HTR-8/SVneo (cell line): Measurements from ENCODE around the gene GPR78.
"Not testable (repeated sequence)": the region's sequence is repeated elsewhere in the genome, so short reads cannot be mapped to it uniquely, and the experiment has no call there.

Experiments used
- DNase-seq: peaks from one replicate; pipeline ENCODE4 v3.0.0; 2011; ENCODE audit warnings: low spot score, mixed read lengths; ENCODE audit not compliant: insufficient read length
- FAIRE-seq: peaks from 2 replicates; lab custom pipeline; 2011; peaks lifted over from hg19 to GRCh38; lab: Jason Lieb, UNC

Gene GPR78

DNA sequence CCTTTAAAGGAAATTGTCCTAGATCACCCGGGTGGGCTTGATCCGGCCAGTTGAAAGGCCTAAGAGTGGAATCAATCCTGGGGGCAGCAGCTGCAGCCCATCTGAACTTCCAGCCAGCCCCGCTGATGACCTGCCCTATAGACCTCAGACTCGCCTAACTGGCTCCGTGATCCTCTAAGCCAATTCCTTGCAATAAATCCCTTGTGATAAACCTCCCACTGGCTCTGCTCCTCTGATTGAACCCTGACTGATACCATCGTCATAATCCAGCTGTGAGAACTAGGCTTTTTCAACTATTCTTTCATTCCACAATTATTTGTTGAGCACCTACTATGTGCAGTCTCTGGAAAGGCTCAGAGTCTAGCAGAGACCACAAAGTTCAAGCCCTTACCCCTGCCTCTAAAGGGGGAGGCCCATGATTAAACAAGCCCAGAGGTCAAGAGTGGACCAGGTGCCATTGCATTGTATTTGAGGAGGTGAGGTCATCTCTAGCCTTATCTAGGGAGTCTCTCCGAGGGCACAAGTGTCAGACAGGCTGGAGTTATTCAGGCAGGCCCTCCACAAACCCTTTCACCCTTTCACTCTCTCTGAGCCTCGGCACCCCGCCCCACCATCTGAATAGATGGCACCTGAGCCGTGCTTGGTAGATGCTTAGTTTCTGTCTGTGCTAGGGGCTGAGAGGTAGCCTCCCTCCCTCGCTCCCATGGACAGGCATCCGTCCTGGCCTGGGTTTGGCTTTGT, 20.5 kb upstream of the GPR78 start:
- FAIRE-seq (no peak), DNase-seq (no peak)

DNA sequence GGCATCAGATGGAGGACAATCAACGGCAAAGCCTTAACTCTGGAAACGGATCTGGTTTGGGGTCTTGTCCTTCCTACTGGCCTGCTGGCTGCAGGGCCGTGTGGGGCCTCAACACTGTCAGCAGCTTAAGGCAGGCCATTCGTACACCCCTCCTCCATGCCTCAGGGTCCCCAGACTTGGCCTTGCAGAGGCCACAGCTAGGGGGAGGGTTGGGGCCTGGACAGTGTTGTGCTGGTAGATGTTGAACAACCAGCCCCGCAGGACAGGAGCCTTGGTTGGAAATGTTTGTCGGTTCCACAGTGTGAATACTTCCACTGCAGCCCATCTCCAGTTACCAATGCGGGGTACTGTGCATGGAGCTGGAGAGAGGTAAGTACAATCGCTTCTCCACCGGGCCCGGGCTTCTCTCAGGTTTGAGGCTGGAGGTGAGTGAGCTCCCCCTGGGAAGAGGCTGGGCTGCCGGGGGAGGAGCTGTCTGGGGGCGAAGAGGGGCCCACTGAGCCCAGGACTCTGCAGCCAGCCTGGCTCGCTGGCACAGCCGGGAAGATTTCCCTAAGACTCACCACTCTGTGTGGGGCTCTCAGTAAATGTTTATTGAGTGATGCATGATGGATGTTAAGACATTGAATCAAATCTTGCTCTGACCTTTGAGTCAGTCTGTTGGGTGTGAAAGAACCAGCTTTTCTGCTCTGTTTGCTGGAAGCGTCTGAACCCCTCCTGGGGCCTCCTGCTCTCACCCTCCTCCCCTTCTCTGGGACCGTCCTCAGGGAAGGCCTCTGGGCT, 19.7 kb upstream of the GPR78 start:
- FAIRE-seq (peak; percentile 4), DNase-seq (no peak)

DNA sequence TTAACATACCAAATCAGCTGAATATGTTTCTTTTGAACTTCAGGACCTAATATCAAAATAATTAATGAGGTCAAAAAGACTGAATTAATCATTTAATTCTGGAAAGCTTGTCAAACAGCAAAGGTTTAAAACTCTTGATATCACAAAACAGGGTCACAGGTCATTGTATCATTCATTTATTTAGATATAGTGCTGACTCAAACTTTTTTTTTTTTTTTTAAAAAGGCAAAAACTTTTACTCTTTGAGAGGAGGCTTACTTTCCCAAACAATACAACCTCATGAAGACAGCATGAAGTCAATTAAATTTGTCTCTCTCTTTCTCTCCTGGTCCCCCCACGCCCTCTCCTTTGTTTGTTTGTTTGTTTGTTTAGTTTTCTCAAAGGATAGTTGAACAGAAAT, 15.6 kb upstream of the GPR78 start:
- FAIRE-seq (no peak), DNase-seq (no peak)

DNA sequence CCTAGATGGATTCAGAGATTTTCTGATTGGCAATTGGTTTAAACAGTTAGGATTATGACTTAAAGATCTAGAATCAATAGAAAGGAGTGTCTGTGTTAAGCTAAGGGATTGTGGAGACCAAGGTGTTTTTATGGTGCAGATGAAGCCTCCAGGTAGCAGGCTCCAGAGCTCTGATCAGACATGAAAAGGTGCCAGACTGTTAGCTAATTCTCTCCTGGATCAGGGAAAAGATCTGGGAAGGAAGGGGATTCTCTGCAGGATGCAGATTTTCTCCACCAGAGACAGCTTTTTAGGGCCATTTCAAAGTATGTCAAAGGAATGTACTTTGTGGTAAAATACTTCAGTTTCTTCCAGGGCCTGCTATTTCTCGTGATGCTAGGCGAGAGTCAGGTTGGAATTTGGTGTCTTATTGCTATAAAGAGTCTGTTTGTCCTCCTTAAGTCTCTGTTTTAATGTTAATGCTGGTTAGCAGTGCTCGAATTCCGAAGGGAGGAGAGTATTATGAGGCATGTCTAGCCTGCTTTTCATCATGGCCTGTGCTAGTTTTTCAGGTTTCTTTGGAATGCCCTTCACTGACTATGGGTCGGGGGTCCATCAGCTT, 12.0 kb upstream of the GPR78 start:
- no peak for FAIRE-seq
- no peak for DNase-seq

DNA sequence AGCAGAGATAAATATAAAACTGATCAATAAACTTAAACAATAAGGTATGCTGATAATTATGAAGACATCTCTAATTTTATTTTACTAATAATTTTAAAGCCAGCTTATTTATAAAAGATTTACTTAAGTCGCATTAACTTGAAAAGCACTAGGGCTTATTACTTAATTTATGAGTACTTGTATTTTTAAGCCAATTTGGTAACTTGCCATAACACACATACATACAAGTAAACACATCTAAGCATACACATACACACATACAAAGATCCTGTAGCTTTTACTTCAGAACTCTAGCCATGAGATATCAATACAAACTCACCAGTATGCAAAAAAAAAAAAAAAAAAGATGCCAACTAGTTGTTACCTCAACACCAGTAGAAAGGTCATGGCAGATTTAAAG, 10.0 kb upstream of the GPR78 start:
- no peak for FAIRE-seq
- DNase-seq = no peak

DNA sequence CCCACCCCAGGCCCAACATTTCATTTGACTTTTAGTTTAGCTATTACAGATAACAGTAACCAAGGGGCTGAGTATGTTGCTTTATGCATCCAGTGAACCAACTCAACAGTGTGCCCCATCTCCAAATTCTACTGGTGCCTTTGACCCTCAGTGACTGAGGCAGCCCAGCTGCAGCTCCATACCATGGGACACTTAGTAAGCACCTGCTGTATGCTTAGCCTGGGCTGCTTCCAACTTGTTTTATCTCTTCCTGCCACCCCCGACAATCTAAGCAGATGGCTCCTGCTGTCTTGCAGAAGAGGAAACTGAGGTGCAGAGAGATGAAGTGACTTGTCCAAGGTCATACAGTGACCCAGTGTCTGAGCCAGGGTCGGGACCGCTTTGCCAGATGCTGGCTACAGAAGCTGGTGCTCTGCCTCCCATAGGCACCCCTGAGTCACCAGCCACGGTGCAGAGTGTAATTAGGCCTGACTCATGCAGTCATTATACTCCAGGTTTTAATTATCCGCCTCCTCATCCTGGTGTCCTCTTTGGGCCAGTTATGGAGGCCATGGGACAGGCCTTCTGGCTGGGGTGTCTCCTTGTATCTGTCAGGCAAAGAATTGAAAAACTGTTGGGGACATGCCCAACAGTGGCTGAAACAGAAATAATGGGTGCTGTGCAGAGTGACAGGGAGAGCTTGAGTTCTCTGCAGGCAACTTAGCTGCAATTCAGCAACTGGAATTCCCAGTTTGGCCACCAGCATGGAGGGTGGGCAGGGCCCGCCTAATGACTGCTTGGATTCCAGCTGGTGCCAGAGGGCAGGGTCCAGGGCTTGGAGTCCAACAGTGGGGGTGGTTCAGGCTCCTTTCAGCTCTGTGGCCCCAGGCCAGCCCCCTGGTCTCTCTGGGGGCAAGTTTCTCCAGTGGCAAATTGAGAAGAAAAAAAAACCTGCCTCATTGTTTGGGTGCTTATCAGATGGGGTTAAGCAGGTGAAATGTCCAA, 8.2 kb upstream of the GPR78 start:
- FAIRE-seq (no peak), DNase-seq (no peak)

DNA sequence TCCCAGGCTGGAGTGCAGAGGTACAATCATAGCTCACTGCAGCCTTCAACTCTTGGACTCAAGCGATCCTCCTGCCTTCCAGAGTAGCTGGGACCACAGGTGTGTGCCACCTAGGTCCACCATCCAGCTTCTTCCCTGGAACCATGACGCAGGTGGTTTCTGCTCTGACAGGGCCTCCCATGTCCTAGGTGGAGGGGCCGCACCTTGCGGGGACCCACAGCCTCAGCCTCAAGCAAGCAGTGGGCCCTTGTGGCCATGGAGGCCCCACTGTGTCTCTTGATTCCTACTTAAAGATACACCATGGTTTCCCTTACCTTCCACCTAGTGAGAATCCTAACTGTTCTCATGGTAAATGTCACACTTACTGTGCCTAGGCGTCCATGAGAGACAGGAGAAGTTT, 6.9 kb upstream of the GPR78 start:
- DNase-seq = no peak
- no peak for FAIRE-seq

DNA sequence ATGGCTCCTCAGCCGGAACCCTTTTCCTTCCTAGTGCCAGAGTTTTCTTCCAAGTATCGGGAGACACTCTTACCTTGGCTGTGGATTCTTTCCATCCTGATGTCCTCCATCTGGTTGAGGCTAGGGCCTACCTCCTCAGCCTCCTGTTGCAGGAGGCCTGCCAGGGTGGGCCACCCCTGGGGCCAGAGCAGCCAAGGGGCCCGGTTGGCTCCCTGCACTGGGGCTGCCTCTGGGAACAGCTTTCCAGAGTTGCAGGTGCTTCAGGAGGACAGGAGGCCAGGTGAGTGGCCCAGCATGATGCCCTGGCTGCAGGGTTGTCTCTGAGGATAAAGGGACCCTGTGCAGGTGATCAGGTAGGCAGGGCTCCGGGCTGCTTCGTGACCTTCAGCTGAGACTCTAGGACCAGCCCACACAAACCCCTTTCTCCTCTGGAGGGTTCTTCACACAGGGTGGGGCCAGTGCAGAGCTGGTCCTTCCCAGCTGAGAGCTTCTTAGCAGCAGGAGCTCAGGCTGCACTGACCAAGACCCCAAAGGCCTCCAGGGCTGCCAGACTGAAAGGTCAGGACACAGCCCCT, 5.3 kb upstream of the GPR78 start:
- DNase-seq (no peak), FAIRE-seq (no peak)

DNA sequence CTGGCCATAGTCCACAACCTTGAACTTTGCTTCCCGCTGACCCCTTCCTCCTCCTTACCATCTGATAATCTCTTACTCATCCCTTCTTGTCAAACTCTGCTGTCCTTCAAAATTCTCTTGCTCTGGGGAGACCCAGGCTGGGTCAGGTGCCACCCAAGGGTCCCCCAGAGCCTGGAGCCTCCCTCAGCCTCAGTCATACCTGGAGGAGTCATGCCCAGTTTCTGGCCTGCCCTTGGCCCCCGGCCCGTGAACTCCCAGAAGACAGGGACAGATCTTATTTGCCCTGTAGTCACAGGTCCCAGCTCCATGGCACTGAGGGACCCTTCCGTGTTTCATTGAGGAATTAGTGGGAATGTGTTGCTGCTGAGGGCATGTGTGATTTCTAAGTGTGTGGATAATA, 4.7 kb upstream of the GPR78 start:
- FAIRE-seq = no peak
- DNase-seq = no peak

DNA sequence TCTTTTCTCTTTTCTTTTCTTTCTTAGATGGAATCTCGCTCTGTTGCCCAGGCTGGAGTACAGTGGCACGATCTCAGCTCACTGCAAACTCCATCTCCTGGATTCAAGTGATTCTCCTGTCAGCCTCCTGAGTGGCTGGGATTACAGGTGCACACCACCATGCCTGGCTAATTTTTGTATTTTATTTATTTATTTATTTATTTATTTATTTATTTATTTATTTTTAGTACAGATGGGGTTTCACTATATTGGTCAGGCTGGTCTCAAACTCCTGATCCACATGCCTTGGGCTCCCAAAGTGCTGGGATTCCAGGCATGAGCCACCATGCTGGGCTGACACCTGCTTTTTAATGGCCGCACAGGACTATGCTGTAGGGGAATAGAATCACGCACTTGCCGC, 3.6 kb upstream of the GPR78 start:
- FAIRE-seq, DNase-seq: not testable (repeated sequence)

DNA sequence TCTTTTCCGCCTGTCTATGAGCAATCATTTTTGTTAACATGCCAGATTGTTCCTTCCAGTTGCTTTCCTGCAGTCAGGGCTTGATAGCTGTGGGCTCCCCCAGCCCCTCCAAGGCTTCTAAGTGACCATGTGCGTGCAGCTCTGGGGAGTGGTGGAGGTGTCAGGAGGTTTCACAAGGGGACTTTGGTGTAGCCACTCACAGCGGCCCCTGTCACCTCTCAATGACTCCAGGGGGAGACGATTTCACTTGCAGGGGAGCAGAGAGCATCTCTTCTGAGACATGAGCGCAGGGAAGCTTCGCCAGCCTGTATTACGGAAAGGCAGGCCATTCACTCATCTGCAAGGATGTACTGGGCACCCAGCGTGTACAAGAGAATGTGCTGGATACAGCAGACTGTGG, 3.1 kb upstream of the GPR78 start:
- FAIRE-seq (no peak), DNase-seq (no peak)

DNA sequence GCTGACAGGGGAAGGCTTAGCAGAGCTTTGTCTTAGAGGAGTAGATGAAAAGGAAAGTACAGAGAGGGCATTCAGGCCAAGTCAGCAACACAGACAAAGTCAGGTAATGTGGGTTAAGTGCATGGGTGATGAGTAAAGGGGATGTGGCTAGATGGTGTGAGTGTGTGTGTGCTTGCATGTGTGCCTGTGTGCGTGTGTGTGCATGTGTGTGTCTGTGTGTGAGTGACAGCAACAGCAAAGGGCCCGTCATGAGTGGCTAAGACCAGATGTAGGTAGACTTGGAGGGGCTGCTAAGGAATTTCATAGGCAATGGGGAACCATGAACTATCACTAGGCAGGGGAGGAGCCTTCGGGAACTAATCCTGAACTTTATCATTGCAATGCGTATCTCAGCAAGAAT, 2.2 kb upstream of the GPR78 start:
- DNase-seq (no peak), FAIRE-seq (no peak)

DNA sequence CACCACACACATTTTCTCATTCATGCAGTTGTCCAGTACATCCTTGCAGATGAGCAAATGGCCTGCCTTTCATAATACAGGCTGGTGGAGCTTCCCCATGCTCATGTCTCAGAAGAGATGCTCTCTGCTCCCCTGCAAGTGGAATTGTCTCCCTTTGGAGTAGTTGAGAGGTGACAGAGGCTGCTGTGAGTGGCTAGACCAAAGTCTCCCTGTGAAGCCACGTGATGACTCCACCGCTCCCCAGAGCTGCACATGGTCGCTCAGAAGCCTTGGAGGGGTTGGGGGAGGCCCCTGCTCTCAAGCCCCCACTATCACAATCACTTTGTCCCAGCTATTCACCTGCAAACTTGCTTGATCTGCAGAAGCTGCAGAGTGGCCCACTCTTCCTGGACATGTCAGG, 1.5 kb upstream of the GPR78 start:
- FAIRE-seq (no peak), DNase-seq (no peak)

DNA sequence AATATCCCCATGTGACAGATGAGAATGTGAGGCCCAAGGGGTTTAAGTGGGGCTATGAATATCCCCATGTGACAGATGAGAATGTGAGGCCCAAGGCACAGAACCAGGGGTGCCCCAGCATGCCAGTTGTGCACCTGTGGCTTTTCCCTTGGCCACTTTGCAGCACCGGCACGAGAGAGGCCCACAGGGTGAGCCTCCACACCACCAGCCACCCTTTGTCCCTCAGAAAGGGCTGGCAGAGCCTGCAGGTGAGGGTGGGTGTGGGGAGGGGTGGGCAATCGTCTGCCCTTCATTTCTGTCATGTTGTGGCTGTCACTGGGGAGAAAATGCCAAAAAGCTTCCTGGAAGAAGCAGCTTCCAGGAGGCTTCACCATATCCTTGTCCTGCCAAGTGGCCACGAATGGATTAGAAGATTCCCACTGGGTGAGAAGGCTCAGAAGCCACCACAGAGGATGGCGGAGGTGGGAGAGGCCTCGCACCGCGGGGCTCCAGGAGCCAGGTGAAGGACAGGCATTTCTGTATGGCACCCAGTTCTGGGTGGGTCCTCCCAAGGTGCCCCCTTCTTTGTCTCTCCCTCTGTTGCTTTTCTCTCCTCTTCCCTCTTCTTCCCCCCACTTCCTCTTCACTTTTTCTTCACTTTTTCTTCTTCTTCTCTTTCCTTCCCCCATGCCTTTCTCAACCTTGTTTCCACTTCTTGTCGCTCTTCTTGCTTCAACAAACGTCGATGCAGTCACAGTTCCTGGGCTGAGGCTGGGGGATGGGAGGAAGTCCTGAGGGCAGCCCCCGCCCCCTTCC, 469 bp upstream of the GPR78 start:
- DNase-seq (no peak), FAIRE-seq (no peak)

DNA sequence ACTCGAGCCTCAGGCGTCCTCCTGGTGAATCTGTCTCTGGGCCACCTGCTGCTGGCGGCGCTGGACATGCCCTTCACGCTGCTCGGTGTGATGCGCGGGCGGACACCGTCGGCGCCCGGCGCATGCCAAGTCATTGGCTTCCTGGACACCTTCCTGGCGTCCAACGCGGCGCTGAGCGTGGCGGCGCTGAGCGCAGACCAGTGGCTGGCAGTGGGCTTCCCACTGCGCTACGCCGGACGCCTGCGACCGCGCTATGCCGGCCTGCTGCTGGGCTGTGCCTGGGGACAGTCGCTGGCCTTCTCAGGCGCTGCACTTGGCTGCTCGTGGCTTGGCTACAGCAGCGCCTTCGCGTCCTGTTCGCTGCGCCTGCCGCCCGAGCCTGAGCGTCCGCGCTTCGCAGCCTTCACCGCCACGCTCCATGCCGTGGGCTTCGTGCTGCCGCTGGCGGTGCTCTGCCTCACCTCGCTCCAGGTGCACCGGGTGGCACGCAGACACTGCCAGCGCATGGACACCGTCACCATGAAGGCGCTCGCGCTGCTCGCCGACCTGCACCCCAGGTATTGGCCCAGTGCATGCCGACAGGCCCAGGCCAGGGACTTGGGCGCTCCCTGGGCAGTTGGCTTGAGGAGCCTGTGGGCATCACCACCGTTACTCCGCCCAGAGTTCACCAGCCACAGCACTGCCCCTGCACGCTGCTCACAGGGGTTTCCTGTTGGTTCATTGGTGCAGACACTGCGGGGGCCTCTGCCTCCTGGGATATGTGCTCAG, 1.1 kb downstream of the GPR78 start:
- no peak for DNase-seq
- no peak for FAIRE-seq

DNA sequence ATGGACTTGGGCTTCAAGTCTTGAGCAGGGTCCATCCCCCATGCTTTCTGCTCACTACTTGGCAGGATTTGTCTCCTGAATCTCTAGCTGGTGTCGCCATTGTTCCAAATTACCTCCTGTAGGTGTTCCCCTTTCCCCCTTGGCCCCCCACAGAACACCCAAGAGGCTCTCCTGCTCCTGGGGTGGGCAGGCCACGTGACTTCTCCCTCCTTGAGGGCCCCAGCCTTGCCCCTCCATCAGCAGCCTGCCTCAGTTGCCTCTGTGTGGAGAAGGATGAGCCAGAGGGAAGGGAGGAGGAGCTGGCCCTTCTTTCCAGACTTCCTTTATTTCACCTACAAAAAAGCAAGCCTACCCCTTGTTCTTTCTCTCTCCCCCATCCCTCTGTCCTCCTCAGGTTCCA, 1.8 kb downstream of the GPR78 start:
- DNase-seq (no peak), FAIRE-seq (no peak)

DNA sequence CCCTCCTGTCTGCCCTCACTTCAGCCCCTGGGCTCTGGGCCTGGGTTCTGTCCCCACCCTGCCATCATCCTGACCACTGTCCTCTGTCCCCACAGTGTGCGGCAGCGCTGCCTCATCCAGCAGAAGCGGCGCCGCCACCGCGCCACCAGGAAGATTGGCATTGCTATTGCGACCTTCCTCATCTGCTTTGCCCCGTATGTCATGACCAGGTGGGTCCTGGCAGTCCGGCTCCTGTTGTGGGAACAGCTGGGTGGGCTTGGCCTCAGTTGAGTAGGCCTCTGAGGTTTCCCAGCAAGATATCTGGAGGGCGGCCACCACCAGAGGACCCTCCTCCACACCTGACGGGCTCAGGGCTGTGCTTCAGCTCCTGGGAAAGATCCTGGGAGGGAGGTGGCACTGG, 2.2 kb downstream of the GPR78 start:
- FAIRE-seq = no peak
- DNase-seq = no peak

DNA sequence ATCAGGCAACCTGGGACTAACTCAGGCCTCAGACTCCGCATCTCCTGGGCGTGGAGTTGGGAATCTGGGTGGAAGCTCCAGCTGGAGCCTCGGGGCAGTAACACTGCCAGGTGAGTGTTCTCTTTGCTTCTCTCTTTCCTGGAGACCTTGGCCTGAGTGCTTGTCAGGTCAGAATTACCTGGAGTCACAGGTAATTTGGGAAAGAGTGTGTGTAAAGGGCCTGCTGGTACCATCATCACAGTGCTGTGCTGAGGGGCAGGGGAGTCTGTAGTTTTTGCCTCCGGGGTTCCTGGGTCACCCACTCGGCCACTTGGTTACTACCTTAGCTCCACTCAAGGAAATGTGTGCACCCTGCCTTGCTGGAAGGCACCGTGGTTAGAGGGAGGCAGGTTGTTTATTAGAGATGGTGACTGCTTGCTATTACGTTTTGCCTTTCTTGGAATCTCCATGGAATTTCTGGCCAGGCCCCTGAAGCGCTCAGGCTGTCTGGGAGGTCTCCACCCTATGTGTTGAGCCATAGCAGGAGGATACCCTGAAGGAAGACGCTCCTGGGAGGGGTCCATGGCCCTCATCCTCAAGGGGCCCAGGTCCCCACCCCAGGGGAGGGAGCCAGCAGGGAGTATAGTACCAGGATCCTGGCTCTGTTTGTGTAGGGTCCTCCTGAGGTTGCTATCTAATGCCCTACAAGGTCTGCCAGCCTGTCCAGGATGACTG, 2.9 kb downstream of the GPR78 start:
- no peak for DNase-seq
- FAIRE-seq = no peak
